Measurements from ENCODE around the gene PIK3R4.

PIK3R4 gene

GRCh38 chr3:130687327-130687726 lies 59.3 kb downstream of the PIK3R4 start:
- Histone ChIP-seq H3K27me3 (ENCODE audit: insufficient read depth, low read length) (no peaks in the 10 kb centered on the region), H3K9ac (ENCODE audit: low read depth, low read length) (no peak overlapping the region), H3K4me1 (ENCODE audit: insufficient read depth, low read length) (no peaks in the 10 kb centered on the region), H3K27ac (ENCODE audit: low read depth, low read length) (no peak overlapping the region), H3K36me3 (ENCODE audit: insufficient read depth, low read length) (peaks cover 75% of the 10 kb centered on the region), H3K4me3 (ENCODE audit: low read length) (no peak overlapping the region), H3K9me3 (ENCODE audit: insufficient read depth, low read depth, low read length) (no peaks in the 10 kb centered on the region)

GRCh38 chr3:130686833-130687232 lies 59.8 kb downstream of the PIK3R4 start:
- H3K27me3 ChIP-seq (ENCODE audit: insufficient read depth, low read length) = no peaks in the 10 kb centered on the region
- no peaks in the 10 kb centered on the region for H3K9me3 ChIP-seq (ENCODE audit: insufficient read depth, low read depth, low read length)
- no peaks in the 10 kb centered on the region for H3K4me1 ChIP-seq (ENCODE audit: insufficient read depth, low read length)
- H3K36me3 ChIP-seq (ENCODE audit: insufficient read depth, low read length) = peaks cover 80% of the 10 kb centered on the region
- no peak overlapping the region for H3K27ac ChIP-seq (ENCODE audit: low read depth, low read length)
- H3K9ac ChIP-seq (ENCODE audit: low read depth, low read length) = no peak overlapping the region
- 80% methylated on average over 1 of the region's 1 CpG for WGBS
- no peak overlapping the region for H3K4me3 ChIP-seq (ENCODE audit: low read length)

GRCh38 chr3:130682131-130682530 lies 64.5 kb downstream of the PIK3R4 start:
- Histone ChIP-seq H3K9me3 (ENCODE audit: insufficient read depth, low read depth, low read length) (no peaks in the 10 kb centered on the region), H3K9ac (ENCODE audit: low read depth, low read length) (no peak overlapping the region), H3K4me1 (ENCODE audit: insufficient read depth, low read length) (no peaks in the 10 kb centered on the region), H3K4me3 (ENCODE audit: low read length) (no peak overlapping the region), H3K36me3 (ENCODE audit: insufficient read depth, low read length) (peaks cover 85% of the 10 kb centered on the region), H3K27me3 (ENCODE audit: insufficient read depth, low read length) (no peaks in the 10 kb centered on the region), H3K27ac (ENCODE audit: low read depth, low read length) (no peak overlapping the region)
- 97% methylated on average over 2 of the region's 2 CpGs for WGBS

- 96% methylated on average over 6 of the region's 7 CpGs for WGBS
- H3K27ac ChIP-seq (ENCODE audit: low read depth, low read length) = no peak overlapping the region
- H3K27me3 ChIP-seq (ENCODE audit: insufficient read depth, low read length) = no peaks in the 10 kb centered on the region
- no peaks in the 10 kb centered on the region for H3K4me1 ChIP-seq (ENCODE audit: insufficient read depth, low read length)
- no peaks in the 10 kb centered on the region for H3K9me3 ChIP-seq (ENCODE audit: insufficient read depth, low read depth, low read length)
- H3K9ac ChIP-seq (ENCODE audit: low read depth, low read length) = no peak overlapping the region
- H3K36me3 ChIP-seq (ENCODE audit: insufficient read depth, low read length) = peaks cover 83% of the 10 kb centered on the region
- H3K4me3 ChIP-seq (ENCODE audit: low read length) = no peak overlapping the region
Observed at GRCh38 chr3:130679218-130679617, 67.4 kb downstream of the PIK3R4 start.

GRCh38 chr3:130677343-130677742 lies 69.3 kb downstream of the PIK3R4 start:
- Histone ChIP-seq H3K27ac (ENCODE audit: low read depth, low read length) (no peak overlapping the region), H3K9me3 (ENCODE audit: insufficient read depth, low read depth, low read length) (no peaks in the 10 kb centered on the region), H3K4me1 (ENCODE audit: insufficient read depth, low read length) (no peaks in the 10 kb centered on the region), H3K4me3 (ENCODE audit: low read length) (no peak overlapping the region), H3K9ac (ENCODE audit: low read depth, low read length) (no peak overlapping the region), H3K27me3 (ENCODE audit: insufficient read depth, low read length) (no peaks in the 10 kb centered on the region), H3K36me3 (ENCODE audit: insufficient read depth, low read length) (peaks cover 64% of the 10 kb centered on the region)
- no CpG with 5 or more reads among the region's 1 CpG for WGBS

- Histone ChIP-seq H3K4me1 (ENCODE audit: insufficient read depth, low read length) (no peaks in the 10 kb centered on the region), H3K4me3 (ENCODE audit: low read length) (no peak overlapping the region), H3K36me3 (ENCODE audit: insufficient read depth, low read length) (peaks cover 31% of the 10 kb centered on the region), H3K9me3 (ENCODE audit: insufficient read depth, low read depth, low read length) (no peaks in the 10 kb centered on the region), H3K27me3 (ENCODE audit: insufficient read depth, low read length) (no peaks in the 10 kb centered on the region), H3K9ac (ENCODE audit: low read depth, low read length) (no peak overlapping the region), H3K27ac (ENCODE audit: low read depth, low read length) (no peak overlapping the region)
- WGBS = 100% methylated on average over 2 of the region's 2 CpGs
Observed at GRCh38 chr3:130671545-130672312, 74.9 kb downstream of the PIK3R4 start.

GRCh38 chr3:130669740-130670139 lies 76.9 kb downstream of the PIK3R4 start:
- H3K4me1 ChIP-seq (ENCODE audit: insufficient read depth, low read length) = no peaks in the 10 kb centered on the region
- WGBS = 100% methylated on average over 1 of the region's 2 CpGs
- H3K4me3 ChIP-seq (ENCODE audit: low read length) = no peak overlapping the region
- no peak overlapping the region for H3K9ac ChIP-seq (ENCODE audit: low read depth, low read length)
- peaks cover 12% of the 10 kb centered on the region; the same call in 1 of the 2 replicates for H3K36me3 ChIP-seq (ENCODE audit: insufficient read depth, low read length)
- no peak overlapping the region for H3K27ac ChIP-seq (ENCODE audit: low read depth, low read length)
- no peaks in the 10 kb centered on the region for H3K9me3 ChIP-seq (ENCODE audit: insufficient read depth, low read depth, low read length)
- no peaks in the 10 kb centered on the region for H3K27me3 ChIP-seq (ENCODE audit: insufficient read depth, low read length)

GRCh38 chr3:130663092-130663491 lies 83.5 kb downstream of the PIK3R4 start:
- H3K4me1 ChIP-seq (ENCODE audit: insufficient read depth, low read length) = no peaks in the 10 kb centered on the region
- H3K9me3 ChIP-seq (ENCODE audit: insufficient read depth, low read depth, low read length) = no peaks in the 10 kb centered on the region
- H3K36me3 ChIP-seq (ENCODE audit: insufficient read depth, low read length) = no peaks in the 10 kb centered on the region
- no peak overlapping the region for H3K27ac ChIP-seq (ENCODE audit: low read depth, low read length)
- 92% methylated on average over 2 of the region's 2 CpGs for WGBS
- no peak overlapping the region for H3K4me3 ChIP-seq (ENCODE audit: low read length)
- no peaks in the 10 kb centered on the region for H3K27me3 ChIP-seq (ENCODE audit: insufficient read depth, low read length)
- no peak overlapping the region for H3K9ac ChIP-seq (ENCODE audit: low read depth, low read length)

- WGBS = 100% methylated on average over 1 of the region's 1 CpG
- Histone ChIP-seq H3K9me3 (ENCODE audit: insufficient read depth, low read depth, low read length) (no peaks in the 10 kb centered on the region), H3K27me3 (ENCODE audit: insufficient read depth, low read length) (no peaks in the 10 kb centered on the region), H3K4me1 (ENCODE audit: insufficient read depth, low read length) (no peaks in the 10 kb centered on the region), H3K9ac (ENCODE audit: low read depth, low read length) (no peak overlapping the region), H3K27ac (ENCODE audit: low read depth, low read length) (no peak overlapping the region), H3K36me3 (ENCODE audit: insufficient read depth, low read length) (no peaks in the 10 kb centered on the region), H3K4me3 (ENCODE audit: low read length) (no peak overlapping the region)
Observed at GRCh38 chr3:130662501-130662996, 84.1 kb downstream of the PIK3R4 start.

GRCh38 chr3:130661140-130661891 lies 85.3 kb downstream of the PIK3R4 start:
- H3K4me3 ChIP-seq (ENCODE audit: low read length) = no peak overlapping the region
- H3K9ac ChIP-seq (ENCODE audit: low read depth, low read length) = no peak overlapping the region
- 97% methylated on average over 7 of the region's 7 CpGs for WGBS
- H3K9me3 ChIP-seq (ENCODE audit: insufficient read depth, low read depth, low read length) = no peaks in the 10 kb centered on the region
- H3K27me3 ChIP-seq (ENCODE audit: insufficient read depth, low read length) = no peaks in the 10 kb centered on the region
- H3K4me1 ChIP-seq (ENCODE audit: insufficient read depth, low read length) = no peaks in the 10 kb centered on the region
- no peaks in the 10 kb centered on the region for H3K36me3 ChIP-seq (ENCODE audit: insufficient read depth, low read length)
- H3K27ac ChIP-seq (ENCODE audit: low read depth, low read length) = no peak overlapping the region

GRCh38 chr3:130659911-130660310 lies 86.7 kb downstream of the PIK3R4 start:
- Histone ChIP-seq H3K27me3 (ENCODE audit: insufficient read depth, low read length) (no peaks in the 10 kb centered on the region), H3K4me1 (ENCODE audit: insufficient read depth, low read length) (no peaks in the 10 kb centered on the region)
- WGBS = 100% methylated on average over 1 of the region's 1 CpG

More at GRCh38 chr3:130659911-130660310, 86.7 kb downstream of the PIK3R4 start:
- no peak overlapping the region for H3K27ac ChIP-seq (ENCODE audit: low read depth, low read length)
- H3K9ac ChIP-seq (ENCODE audit: low read depth, low read length) = no peak overlapping the region
- no peak overlapping the region for H3K4me3 ChIP-seq (ENCODE audit: low read length)
- no peaks in the 10 kb centered on the region for H3K36me3 ChIP-seq (ENCODE audit: insufficient read depth, low read length)
- no peaks in the 10 kb centered on the region for H3K9me3 ChIP-seq (ENCODE audit: insufficient read depth, low read depth, low read length)
